K562 (cell line): ENCODE results near the gene NOLC1. TPM values are rescaled to one million over a fixed set of nuclear protein-coding genes. Genes with fewer than 3 reads are reported as not detected.

ENCODE experiments used
- CBX2 ChIP-seq: fragments of 200-600 bp; sonication (generic); IDR thresholded peaks from one replicate; pipeline ENCODE4 v1.6.1; 2012; ENCODE audit warnings: mild to moderate bottlenecking, low read length, inconsistent platforms; ENCODE audit not compliant: insufficient read depth, poor library complexity, severe bottlenecking
- CREB1 ChIP-seq, 2 experiments: sonication (generic) in 1 of 2; formaldehyde crosslinking in 1 of 2; IDR thresholded peaks; 2 replicates each; pipeline versions ENCODE4 v1.6.1 to v1.8.0; 2012 to 2022; ENCODE audit warnings: inconsistent platforms in 1 of 2, mild to moderate bottlenecking in 1 of 2, missing genetic modification reagents in 1 of 2, moderate library complexity in 1 of 2
- ETV6 ChIP-seq, 3 experiments: fragments of 150-350 bp in 1 of 3; sonication (generic) in 1 of 3; formaldehyde crosslinking in 1 of 3; IDR thresholded peaks; 2 replicates each; pipeline versions ENCODE4 v1.6.1 to v1.8.0; 2014 to 2022; ENCODE audit warnings: borderline replicate concordance in 2 of 3, low read depth in 2 of 3, antibody characterized with exemption in 1 of 3, low read length in 1 of 3, mild to moderate bottlenecking in 1 of 3, missing genetic modification reagents in 1 of 3
- FOS ChIP-seq: IDR thresholded peaks from 3 replicates; pipeline ENCODE4 v1.6.1; 2011; ENCODE audit not compliant: insufficient read length; ENCODE audit errors: extremely low read depth
- IFI16 ChIP-seq: fragments of 250-450 bp; sonication (Bioruptor Pico); IDR thresholded peaks from 2 replicates; pipeline ENCODE4 v2.1.2; 2022; ENCODE audit warnings: mild to moderate bottlenecking, inconsistent platforms
- KLF13 ChIP-seq: fragments of 450-650 bp; IDR thresholded peaks from 2 replicates; pipeline ENCODE4 v1.6.1; 2016; ENCODE audit warnings: missing genetic modification characterization, low read depth, mild to moderate bottlenecking, missing compliant biosample characterization, moderate library complexity, borderline replicate concordance
- MIER1 ChIP-seq: fragments of 450-650 bp; IDR thresholded peaks from 2 replicates; pipeline ENCODE4 v1.6.1; 2016; ENCODE audit warnings: antibody characterized with exemption, mild to moderate bottlenecking, low read depth
- MITF ChIP-seq: IDR thresholded peaks from 2 replicates; pipeline ENCODE4 v1.6.1; 2014; ENCODE audit warnings: antibody characterized with exemption
- NELFE ChIP-seq: IDR thresholded peaks from 2 replicates; pipeline ENCODE4 v1.6.1; 2011; ENCODE audit warnings: mild to moderate bottlenecking; ENCODE audit not compliant: insufficient read depth, insufficient read length
- NR2C1 ChIP-seq, 2 experiments: fragments of 450-650 bp; IDR thresholded peaks; 2 replicates each; pipeline ENCODE4 v1.6.1; 2017; ENCODE audit warnings: mild to moderate bottlenecking in 2 of 2, antibody characterized with exemption in 1 of 2, inconsistent platforms in 1 of 2, missing compliant biosample characterization in 1 of 2, missing genetic modification characterization in 1 of 2
- PRPF4 ChIP-seq: fragments of 200-400 bp; formaldehyde crosslinking; IDR thresholded peaks from one replicate; pipeline ENCODE4 v1.6.1; 2017; ENCODE audit warnings: low read length, low read depth, mild to moderate bottlenecking; ENCODE audit not compliant: insufficient read depth, poor library complexity, severe bottlenecking
- TAF1 ChIP-seq: IDR thresholded peaks from 2 replicates; pipeline ENCODE4 v1.6.1; 2011; ENCODE audit warnings: mild to moderate bottlenecking, low read length, moderate library complexity; ENCODE audit not compliant: insufficient read depth, control insufficient read depth, severe bottlenecking; ENCODE audit errors: extremely low read depth
- TRIM25 ChIP-seq: fragments of 450-650 bp; IDR thresholded peaks from 2 replicates; pipeline ENCODE4 v1.7.0; 2016; ENCODE audit warnings: borderline replicate concordance
- USF1 ChIP-seq: sonication (generic); formaldehyde crosslinking; IDR thresholded peaks from 2 replicates; pipeline ENCODE4 v1.9.0; 2022; ENCODE audit warnings: mild to moderate bottlenecking, missing genetic modification reagents
- ZC3H11A ChIP-seq: IDR thresholded peaks from 2 replicates; pipeline ENCODE4 v1.6.1; 2012; ENCODE audit warnings: low read depth, low read length, improper control_type of control experiment
- ZNF263 ChIP-seq: sonication (generic); formaldehyde crosslinking; IDR thresholded peaks from 2 replicates; pipeline ENCODE4 v1.8.0; 2022; ENCODE audit warnings: mild to moderate bottlenecking, missing genetic modification reagents, borderline replicate concordance
- ZNF274 ChIP-seq: IDR thresholded peaks from 2 replicates; pipeline ENCODE4 v1.6.1; 2011; ENCODE audit warnings: low read depth, mild to moderate bottlenecking, low read length, moderate library complexity, borderline replicate concordance
- polyA plus RNA-seq, 8 experiments: library from polyadenylated mRNA; depleted of rRNA in 4 of 8; stranded (reverse) in 5 of 8; unstranded in 3 of 8; fragments of >200 nt; fragmentation: Nextera tagmentation in 2 of 8; fragmentation: Illumina TruSeq in 1 of 8; extraction: Ambion mirVana in 2 of 8; extraction: Trizol in 1 of 8; gene quantifications; 2 replicates each; pipeline versions ENCODE4 v1.2.1 to v1.2.3, GENCODE V29; 2011 to 2014; ENCODE audit warnings: inconsistent platforms in 1 of 8, missing spikeins in 1 of 8
- total RNA-seq, 7 experiments: library from RNA; depleted of rRNA in 6 of 7; stranded (reverse); fragments of >200 nt in 6 of 7; fragmentation: Illumina TruSeq in 2 of 7; extraction: Trizol in 2 of 7; gene quantifications; 2 replicates each; pipeline versions ENCODE4 v1.2.1 to v1.2.3, GENCODE V29; 2011 to 2021; ENCODE audit warnings: low replicate concordance in 1 of 7
- TF ChIP-seq, protein P1 (sequence below): sonication (generic); formaldehyde crosslinking; IDR thresholded peaks from 2 replicates; pipeline ENCODE4 v1.8.1; 2023; ENCODE audit warnings: mild to moderate bottlenecking, missing genetic modification reagents, moderate library complexity
- TF ChIP-seq, protein P2 (sequence below): fragments of 250-450 bp; sonication (Bioruptor Pico); IDR thresholded peaks from 2 replicates; pipeline ENCODE4 v1.5.0; 2021

The NOLC1 gene
- total and polyA plus RNA-seq, 9 of the 15 experiments (the other 6 are each of a cell fraction or from before 2014, with no cell fraction given): 102 to 310 (median 165) TPM

DNA sequence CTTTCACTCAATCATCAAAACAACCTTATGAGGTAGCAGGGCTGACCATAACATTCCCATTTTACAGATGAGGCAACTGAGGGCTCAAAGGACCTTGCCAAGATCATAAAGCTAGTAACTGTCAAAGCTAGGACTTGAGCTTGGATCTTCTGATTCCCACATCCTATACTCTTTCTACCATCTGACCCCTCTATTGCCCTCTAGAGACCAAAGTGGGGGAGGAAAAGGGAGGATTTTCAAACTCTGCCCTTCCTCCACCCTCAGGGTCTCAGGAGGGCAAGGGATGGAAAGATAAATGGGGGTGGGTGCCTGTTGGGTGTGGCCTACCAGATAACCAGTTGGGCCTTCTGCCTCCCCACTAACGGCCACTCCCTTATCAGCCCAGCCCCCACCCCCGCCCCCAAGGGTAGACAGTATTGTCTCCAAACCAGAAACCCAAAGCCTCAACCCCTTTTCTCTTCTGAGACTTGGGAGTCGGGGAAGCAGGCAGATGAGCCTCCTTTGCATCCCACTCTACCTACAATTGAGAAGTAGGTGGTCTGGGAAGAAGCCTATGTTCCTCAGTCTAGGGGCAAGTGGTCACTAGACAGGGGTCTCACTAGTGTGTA, 39.9 kb upstream of the NOLC1 start (continued):
- TF ChIP-seq TAF1 (peak; percentile 79), FOS (no peak), MIER1 (no peak), CREB1 (IDR thresholded peaks at IDR 0.05) (no peak), CREB1 (CRISPR knock-in tag; IDR thresholded peaks at IDR 0.05) (no peak), ETV6 (IDR thresholded peaks at IDR 0.05; ENCODE audit: borderline replicate concordance in 1 of 2, low read depth in 2 of 2, low read length in 1 of 2) (no peak; a peak in 1 of 4 replicates), ETV6 (CRISPR knock-in tag; IDR thresholded peaks at IDR 0.05; ENCODE audit: borderline replicate concordance) (no peak), IFI16 (no peak), PRPF4 (no peak), TRIM25 (no peak), ZNF263 (CRISPR knock-in tag) (peak; percentile 21; the same call in 1 of the 2 replicates), ZNF274 (no peak), USF1 (no peak), ZC3H11A (no peak), CBX2 (no peak), NR2C1 (IDR thresholded peaks at IDR 0.05) (0 out of 2 replicates have a peak, but pooled peaks have one; percentile 31), NR2C1 (tag; IDR thresholded peaks at IDR 0.05) (0 out of 2 replicates have a peak, but pooled peaks have one; percentile 18), KLF13 (tag) (peak; percentile 47; the same call in 1 of the 2 replicates), MITF (no peak), NELFE (no peak)
- TF ChIP-seq, protein P1, sequence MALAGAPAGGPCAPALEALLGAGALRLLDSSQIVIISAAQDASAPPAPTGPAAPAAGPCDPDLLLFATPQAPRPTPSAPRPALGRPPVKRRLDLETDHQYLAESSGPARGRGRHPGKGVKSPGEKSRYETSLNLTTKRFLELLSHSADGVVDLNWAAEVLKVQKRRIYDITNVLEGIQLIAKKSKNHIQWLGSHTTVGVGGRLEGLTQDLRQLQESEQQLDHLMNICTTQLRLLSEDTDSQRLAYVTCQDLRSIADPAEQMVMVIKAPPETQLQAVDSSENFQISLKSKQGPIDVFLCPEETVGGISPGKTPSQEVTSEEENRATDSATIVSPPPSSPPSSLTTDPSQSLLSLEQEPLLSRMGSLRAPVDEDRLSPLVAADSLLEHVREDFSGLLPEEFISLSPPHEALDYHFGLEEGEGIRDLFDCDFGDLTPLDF: no peak
- TF ChIP-seq, protein P2, sequence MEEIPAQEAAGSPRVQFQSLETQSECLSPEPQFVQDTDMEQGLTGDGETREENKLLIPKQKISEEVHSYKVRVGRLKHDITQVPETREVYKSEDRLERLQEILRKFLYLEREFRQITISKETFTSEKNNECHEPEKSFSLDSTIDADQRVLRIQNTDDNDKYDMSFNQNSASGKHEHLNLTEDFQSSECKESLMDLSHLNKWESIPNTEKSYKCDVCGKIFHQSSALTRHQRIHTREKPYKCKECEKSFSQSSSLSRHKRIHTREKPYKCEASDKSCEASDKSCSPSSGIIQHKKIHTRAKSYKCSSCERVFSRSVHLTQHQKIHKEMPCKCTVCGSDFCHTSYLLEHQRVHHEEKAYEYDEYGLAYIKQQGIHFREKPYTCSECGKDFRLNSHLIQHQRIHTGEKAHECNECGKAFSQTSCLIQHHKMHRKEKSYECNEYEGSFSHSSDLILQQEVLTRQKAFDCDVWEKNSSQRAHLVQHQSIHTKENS (CRISPR knock-in tag): no peak
